ENCODE data around the gene PIGR. TPM values are rescaled to one million over a fixed set of nuclear protein-coding genes. Genes with fewer than 3 reads are reported as not detected.

PIGR gene
- total and polyA plus RNA-seq, 12 donors, result under 0.01 to 3.4 (median 0.55) TPM; not detected in 2

DNA sequence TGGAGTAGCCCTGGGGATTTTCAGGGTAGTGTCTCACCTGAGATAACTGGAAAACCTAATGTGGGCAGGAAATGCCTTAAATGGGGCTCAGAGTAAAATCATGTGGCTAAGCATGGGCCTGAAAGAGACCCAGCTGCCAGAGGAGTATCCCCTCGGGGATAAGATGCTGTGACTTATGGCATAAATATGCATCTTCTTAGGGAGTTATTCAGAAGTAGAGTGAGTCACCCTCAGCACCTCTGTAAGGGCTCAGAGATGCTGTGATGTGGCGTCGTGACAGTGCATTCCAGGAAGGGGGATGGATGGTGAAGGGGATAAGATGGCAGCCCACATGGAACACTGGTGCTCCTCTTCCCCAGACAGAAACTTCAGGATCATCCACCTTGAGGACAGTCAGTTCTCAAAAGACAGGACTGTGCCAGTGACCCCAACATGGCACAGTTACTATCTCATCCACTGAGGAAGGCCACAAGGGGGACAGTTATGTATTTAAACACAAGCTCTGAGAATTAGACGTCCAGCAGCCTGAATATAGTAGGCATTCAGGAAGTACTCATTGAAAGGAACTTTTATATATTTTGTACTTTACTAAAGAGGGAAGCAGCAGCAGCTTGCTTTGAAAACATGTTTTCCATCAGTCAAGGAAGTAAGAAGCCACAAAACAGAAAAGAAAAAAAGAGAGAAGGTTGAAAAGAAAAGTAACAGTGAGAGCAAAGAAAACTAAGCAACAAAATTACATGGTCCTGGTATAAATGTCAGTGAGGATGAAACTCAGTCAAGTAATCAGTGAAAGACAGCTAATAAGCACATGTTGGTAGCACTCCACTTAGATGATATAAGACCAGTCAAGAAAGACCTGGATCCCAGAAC lies 40.7 kb downstream of the PIGR start:
- 70 to 76% (median 75%) methylated on average over 4 of the region's 4 CpGs for WGBS, 4 donors
- TF ChIP-seq, protein P1, sequence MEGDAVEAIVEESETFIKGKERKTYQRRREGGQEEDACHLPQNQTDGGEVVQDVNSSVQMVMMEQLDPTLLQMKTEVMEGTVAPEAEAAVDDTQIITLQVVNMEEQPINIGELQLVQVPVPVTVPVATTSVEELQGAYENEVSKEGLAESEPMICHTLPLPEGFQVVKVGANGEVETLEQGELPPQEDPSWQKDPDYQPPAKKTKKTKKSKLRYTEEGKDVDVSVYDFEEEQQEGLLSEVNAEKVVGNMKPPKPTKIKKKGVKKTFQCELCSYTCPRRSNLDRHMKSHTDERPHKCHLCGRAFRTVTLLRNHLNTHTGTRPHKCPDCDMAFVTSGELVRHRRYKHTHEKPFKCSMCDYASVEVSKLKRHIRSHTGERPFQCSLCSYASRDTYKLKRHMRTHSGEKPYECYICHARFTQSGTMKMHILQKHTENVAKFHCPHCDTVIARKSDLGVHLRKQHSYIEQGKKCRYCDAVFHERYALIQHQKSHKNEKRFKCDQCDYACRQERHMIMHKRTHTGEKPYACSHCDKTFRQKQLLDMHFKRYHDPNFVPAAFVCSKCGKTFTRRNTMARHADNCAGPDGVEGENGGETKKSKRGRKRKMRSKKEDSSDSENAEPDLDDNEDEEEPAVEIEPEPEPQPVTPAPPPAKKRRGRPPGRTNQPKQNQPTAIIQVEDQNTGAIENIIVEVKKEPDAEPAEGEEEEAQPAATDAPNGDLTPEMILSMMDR (IDR thresholded peaks at IDR 0.05), result no peak
- TF ChIP-seq POLR2A (IDR thresholded peaks at IDR 0.05), result no peak
- intact Hi-C loops (cut with DNase I), result loop anchor here in 1 of 2 donors (10.0 kb wide), 1 partner anchor 171 kb away; no protein-coding TSS in a partner anchor

DNA sequence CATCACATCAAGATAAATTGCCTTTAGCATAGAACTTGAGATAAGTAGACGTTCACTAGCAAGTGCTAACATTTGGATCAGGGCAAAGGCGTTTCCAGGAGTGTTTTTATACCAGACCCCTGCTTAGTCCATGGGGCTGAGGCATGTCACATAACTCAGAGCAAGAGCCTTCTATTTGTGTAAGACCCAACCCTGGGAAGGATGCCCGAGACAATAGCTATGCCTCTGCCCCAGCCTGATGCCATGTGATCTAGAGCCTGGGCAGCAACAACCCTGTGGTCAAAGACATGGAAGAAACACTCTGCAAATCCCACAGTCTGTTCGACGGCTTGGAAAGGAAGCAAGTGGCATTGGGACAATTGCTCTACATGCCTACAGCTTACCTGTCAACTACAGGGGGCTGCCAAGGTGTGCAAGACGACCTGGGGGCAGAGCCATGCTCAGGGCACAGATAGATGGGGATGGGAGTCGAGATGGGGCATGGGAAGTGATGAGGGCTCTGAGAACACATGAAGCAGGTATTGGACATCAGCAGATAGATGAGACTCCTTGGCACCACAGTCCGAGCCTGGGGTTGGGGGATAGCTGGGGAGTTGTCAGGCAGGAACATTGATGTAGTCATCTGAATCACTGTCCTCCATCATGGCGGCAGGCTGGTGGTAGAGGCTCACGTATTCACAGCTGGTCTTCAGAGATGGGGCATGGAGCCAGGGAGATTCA lies 41.7 kb downstream of the PIGR start:
- Histone ChIP-seq H3K9me3 (replicated peaks in 1 of 3) (no peaks in the 10 kb centered on the region), H3K36me3 (replicated peaks in 1 of 2) (no peaks in the 10 kb centered on the region), H3K27me3 (peaks cover 3% of the 10 kb centered on the region), H3K27ac (no peak overlapping the region), H3K4me3 (no peak overlapping the region), H3K4me1 (replicated peaks in 1 of 2) (peaks cover 6 to 9% of the 10 kb centered on the region in 2 donors)
- TF ChIP-seq, protein P1 (IDR thresholded peaks at IDR 0.05), result no peak
- no peak for TF ChIP-seq POLR2A (IDR thresholded peaks at IDR 0.05)
- intact Hi-C loops (cut with DNase I), result loop anchor here in 1 of 2 donors (10.0 kb wide), 1 partner anchor 170 kb away; no protein-coding TSS in a partner anchor
- 76 to 81% (median 80%) methylated on average over 10 of the region's 10 CpGs for WGBS, 4 donors
- no peak for DNase-seq

More for the DNA sequence above, 40.7 kb downstream of the PIGR start:
- H3K4me3 ChIP-seq, result no peak overlapping the region
- no peaks in the 10 kb centered on the region for H3K9me3 ChIP-seq (replicated peaks in 1 of 3)
- peaks cover 3% of the 10 kb centered on the region for H3K27me3 ChIP-seq
- no peak for DNase-seq
- no peak overlapping the region for H3K27ac ChIP-seq
- peaks cover 9 to 15% of the 10 kb centered on the region in 2 donors for H3K4me1 ChIP-seq (replicated peaks in 1 of 2)
- no peaks in the 10 kb centered on the region for H3K36me3 ChIP-seq (replicated peaks in 1 of 2)

DNA sequence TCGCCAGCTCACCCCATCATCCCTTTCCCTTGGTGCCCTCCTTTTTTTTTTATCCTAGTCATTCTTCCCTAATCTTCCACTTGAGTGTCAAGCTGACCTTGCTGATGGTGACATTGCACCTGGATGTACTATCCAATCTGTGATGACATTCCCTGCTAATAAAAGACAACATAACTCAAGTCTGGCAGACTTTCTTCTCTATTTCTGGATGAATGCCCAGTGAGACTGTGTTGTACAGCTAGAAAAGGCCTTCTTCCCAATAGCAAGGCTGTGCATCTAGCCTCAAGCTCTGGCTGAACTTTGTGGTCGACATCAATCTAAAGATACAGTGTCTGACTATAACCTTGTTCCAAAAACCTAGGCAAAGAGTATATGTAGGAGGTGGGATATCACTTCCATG lies 42.6 kb downstream of the PIGR start:
- no peaks in the 10 kb centered on the region for H3K9me3 ChIP-seq (replicated peaks in 1 of 3)
- H3K27me3 ChIP-seq, result peaks cover 3% of the 10 kb centered on the region
- WGBS, 4 donors, result 50 to 70% (median 67%) methylated on average over 2 of the region's 2 CpGs
- intact Hi-C loops (cut with DNase I), result loop anchor here in 1 of 2 donors (10.0 kb wide), 1 partner anchor 169 kb away; no protein-coding TSS in a partner anchor
- H3K4me1 ChIP-seq (replicated peaks in 1 of 2), result peaks cover 0 to under 1% of the 10 kb centered on the region in 2 donors
- no peak overlapping the region for H3K27ac ChIP-seq
- DNase-seq, result no peak
- no peaks in the 10 kb centered on the region for H3K36me3 ChIP-seq (replicated peaks in 1 of 2)
- H3K4me3 ChIP-seq, result no peak overlapping the region
- TF ChIP-seq, protein P1 (IDR thresholded peaks at IDR 0.05), result no peak
- TF ChIP-seq POLR2A (IDR thresholded peaks at IDR 0.05), result no peak

DNA sequence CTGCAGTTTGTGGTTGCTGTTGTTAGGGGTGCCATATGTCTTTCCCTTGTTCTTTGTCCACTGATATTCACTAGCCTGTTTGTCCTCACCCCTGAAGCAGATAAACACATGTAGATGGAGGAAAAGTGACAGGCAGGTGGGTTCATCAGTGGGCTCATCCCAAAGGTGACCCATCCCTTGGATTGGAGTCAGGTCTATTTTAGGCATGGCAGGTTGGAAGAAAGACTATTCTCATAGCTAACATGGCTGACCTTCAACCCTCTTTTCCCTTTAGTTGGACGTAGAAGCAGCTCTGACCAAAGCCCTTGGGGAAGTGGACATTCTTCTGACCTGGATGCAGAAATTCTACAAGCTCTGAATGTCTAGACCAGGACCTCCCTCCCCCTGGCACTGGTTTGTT lies 43.6 kb downstream of the PIGR start:
- H3K9me3 ChIP-seq (replicated peaks in 1 of 3), result no peaks in the 10 kb centered on the region
- no peaks in the 10 kb centered on the region for H3K4me1 ChIP-seq (replicated peaks in 1 of 2)
- intact Hi-C loops (cut with DNase I), result loop anchor here in 1 of 2 donors (10.0 kb wide), 1 partner anchor 168 kb away; no protein-coding TSS in a partner anchor
- DNase-seq, result no peak
- no peak overlapping the region for H3K4me3 ChIP-seq
- H3K27me3 ChIP-seq, result no peaks in the 10 kb centered on the region
- 57 to 82% (median 70%) methylated on average over 1 of the region's 1 CpG for WGBS, 4 donors
- TF ChIP-seq, protein P1 (IDR thresholded peaks at IDR 0.05), result no peak
- no peak for TF ChIP-seq POLR2A (IDR thresholded peaks at IDR 0.05)
- H3K27ac ChIP-seq, result no peak overlapping the region
- H3K36me3 ChIP-seq (replicated peaks in 1 of 2), result no peaks in the 10 kb centered on the region

Data from adrenal gland (tissue), 12 donors.